Measurements from ENCODE around the gene RRAGC.
"Not testable (repeated sequence)": the region's sequence is repeated elsewhere in the genome, so short reads cannot be mapped to it uniquely, and the experiment has no call there.

The RRAGC gene

DNA sequence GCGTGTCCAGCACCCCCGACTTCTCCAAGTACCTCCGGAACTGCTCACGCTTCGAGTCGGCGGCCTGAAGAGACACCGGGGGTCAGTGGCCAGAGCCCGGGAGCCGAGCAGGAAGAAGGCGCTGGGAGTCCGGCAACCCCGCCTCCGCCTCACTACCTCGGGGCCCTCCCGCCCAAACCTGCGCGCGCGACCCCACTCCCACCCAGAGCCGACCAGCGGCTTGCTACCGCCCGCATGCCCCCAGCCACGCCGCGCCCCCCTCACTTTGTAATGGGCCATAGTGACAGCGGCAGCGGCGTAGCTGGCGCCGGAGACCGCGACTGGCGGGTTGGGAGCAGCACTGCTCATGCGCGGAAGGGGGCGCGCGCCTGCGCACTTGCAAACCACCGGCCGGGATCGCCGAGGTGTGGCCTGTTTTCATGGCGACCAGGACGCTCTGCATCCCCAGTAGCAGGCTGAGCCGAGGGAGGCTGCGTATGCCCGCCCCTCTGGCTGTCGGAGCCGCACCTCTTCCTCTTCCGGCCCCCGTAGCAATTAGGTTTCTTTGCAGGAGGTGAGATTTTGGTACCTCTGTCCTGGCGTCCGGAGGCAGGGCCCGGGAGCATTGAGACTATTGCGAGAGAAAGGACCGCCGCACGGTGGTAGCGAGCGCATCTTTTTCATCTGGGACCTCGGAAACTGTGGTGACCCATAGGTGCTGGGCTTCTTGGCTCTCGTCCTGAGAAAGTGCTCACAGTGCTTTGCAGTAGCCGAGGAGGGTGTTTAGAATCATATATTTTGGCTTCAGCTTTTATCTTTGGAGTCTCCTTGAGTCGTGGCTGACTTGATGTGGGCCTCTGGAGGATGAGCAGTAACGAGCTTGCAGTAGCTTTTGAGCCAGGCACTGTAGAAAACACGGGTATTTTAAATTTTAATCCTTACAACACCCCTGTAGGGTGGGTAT lies 13.7 kb upstream of the RRAGC start, which contains the start of gene MYCBP:
Gene MYCBP, minus strand, starts transcription at position 322 of the 943 bp plus-strand sequence. Its CDS starts 43 bp downstream, at position 279.
- H3K27ac Mint-ChIP-seq: peak within 1 kb of the TSS; percentile 71
- no peaks in the 10 kb centered on the region for H3K9me3 Mint-ChIP-seq
- peaks cover 10% of the 10 kb centered on the region for H3K36me3 Mint-ChIP-seq (ENCODE audit: low read depth)
- peak within 1 kb of the TSS; percentile 95 for H3K4me3 Mint-ChIP-seq
- DNase-seq (ENCODE audit: low spot score): peak; percentile 98
- peaks cover 32% of the 10 kb centered on the region for H3K4me1 Mint-ChIP-seq (ENCODE audit: low read depth)
- H3K27me3 Mint-ChIP-seq (ENCODE audit: low read depth): no peaks in the 10 kb centered on the region

DNA sequence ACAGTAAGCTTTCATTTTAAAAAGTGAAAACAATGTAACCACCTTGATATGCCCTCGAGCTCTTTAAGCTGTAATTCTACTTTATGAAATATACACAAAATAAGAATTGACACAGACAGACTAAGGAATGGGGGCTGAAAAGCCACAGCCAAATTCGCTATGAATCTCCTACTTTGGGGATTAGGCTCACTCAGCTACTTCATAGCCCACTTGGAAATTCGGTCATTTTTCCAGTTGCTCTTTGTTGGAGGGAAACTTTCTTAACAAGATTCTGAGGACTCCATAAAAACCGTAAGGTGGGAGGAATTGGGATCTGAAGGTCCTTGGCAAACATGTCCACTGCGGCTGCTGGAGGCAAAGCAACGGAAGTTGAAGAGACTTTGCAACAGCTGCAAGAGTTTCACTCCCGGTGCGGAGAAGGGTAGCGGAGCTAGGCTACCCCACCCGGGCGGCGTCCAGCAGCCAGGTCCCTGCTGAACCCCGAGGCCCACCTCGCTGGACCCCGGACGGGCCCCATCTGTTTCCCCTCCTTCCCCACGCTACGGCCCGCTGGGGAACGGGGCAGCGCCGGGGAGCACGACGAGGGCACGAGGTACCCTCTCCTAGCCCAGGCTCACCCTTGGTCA lies 12.9 kb upstream of the RRAGC start:
- H3K9me3 Mint-ChIP-seq: no peaks in the 10 kb centered on the region
- peak overlapping the region; percentile 55 for H3K27ac Mint-ChIP-seq
- peak; percentile 34 for DNase-seq (ENCODE audit: low spot score)
- peaks cover 15% of the 10 kb centered on the region for H3K36me3 Mint-ChIP-seq (ENCODE audit: low read depth)
- H3K4me1 Mint-ChIP-seq (ENCODE audit: low read depth): peaks cover 37% of the 10 kb centered on the region
- H3K4me3 Mint-ChIP-seq: peak overlapping the region; percentile 95
- H3K27me3 Mint-ChIP-seq (ENCODE audit: low read depth): no peaks in the 10 kb centered on the region

DNA sequence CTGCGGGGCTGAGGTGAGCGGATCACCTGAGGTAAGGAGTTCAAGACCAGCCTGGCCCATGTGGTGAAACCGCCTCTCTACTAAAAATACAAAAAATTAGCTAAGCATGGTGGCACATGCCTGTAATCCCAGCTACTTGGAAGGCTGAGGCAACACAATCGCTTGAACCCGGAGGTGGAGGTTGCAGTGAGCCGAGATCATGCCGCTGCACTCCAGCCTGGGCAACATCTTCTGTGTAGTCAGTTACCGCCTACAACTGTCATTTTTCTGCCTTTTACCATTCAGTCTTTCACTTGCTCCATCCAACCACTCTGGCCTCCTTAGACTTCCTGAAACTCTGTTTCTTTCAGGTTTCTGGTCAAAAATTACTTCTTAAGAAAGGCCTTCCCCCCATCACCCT lies 11.4 kb upstream of the RRAGC start:
- H3K27ac Mint-ChIP-seq: no peak overlapping the region
- H3K4me3 Mint-ChIP-seq: peak overlapping the region; percentile 43
- peaks cover 39% of the 10 kb centered on the region for H3K4me1 Mint-ChIP-seq (ENCODE audit: low read depth)
- H3K27me3 Mint-ChIP-seq (ENCODE audit: low read depth): no peaks in the 10 kb centered on the region
- no peaks in the 10 kb centered on the region for H3K9me3 Mint-ChIP-seq
- H3K36me3 Mint-ChIP-seq (ENCODE audit: low read depth): peaks cover 21% of the 10 kb centered on the region
- DNase-seq (ENCODE audit: low spot score): no peak

DNA sequence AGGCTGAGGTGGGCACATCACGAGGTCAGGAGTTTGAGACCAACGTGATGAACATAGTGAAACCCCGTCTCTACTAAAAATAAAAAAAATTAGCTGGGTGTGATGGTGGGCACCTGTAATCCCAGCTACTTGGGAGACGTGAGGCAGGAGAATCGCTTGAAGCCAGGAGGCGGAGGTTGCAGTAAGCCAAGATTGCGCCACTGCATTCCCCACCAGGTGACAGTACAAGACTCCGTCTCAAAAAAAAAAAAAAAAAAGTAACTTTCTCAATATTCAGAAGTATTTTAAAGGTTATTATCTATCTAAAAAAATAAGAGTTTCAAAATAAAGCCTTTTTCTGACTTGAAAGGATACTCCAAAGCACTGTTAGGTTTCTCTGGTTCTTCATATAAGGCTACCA lies 7.6 kb upstream of the RRAGC start:
- no peaks in the 10 kb centered on the region for H3K27me3 Mint-ChIP-seq (ENCODE audit: low read depth)
- DNase-seq (ENCODE audit: low spot score): no peak
- H3K4me1 Mint-ChIP-seq (ENCODE audit: low read depth): peaks cover 30% of the 10 kb centered on the region
- H3K9me3 Mint-ChIP-seq: no peaks in the 10 kb centered on the region
- peaks cover 30% of the 10 kb centered on the region for H3K36me3 Mint-ChIP-seq (ENCODE audit: low read depth)
- no peak overlapping the region for H3K27ac Mint-ChIP-seq
- H3K4me3 Mint-ChIP-seq: no peak overlapping the region

DNA sequence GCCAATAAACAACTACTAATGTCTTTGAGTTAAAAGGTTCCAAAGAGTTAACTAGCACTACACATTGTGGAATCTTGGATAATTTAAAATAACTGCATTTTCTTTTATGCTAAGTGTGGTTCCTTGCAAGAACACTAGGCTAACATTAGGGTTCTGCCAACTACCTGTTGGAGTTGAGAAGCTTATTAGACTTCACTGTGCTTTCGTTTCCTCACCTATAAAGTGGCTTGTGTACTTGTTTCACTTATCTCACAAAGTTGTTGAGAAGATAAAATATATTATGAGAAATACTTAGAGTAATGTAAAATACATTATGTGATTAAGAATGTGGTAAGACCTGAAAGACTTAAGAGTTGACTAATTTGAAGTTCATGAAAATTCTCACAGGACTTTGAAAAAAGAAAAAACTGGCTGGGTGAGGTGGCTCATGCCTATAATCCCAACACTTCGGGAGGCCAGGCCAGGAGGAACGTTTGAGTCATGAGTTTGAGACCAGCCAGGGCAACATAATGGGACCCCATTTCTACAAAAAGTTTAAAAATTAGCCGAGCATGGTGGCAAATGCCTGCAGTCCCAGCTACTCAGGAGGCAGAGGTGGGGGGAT lies 5.6 kb upstream of the RRAGC start:
- Mint-ChIP-seq H3K27me3 (ENCODE audit: low read depth) (no peaks in the 10 kb centered on the region), H3K36me3 (ENCODE audit: low read depth) (peaks cover 25% of the 10 kb centered on the region), H3K4me1 (ENCODE audit: low read depth) (peaks cover 25% of the 10 kb centered on the region), H3K27ac (no peak overlapping the region), H3K4me3 (no peak overlapping the region), H3K9me3 (no peaks in the 10 kb centered on the region)
- DNase-seq (ENCODE audit: low spot score): no peak

DNA sequence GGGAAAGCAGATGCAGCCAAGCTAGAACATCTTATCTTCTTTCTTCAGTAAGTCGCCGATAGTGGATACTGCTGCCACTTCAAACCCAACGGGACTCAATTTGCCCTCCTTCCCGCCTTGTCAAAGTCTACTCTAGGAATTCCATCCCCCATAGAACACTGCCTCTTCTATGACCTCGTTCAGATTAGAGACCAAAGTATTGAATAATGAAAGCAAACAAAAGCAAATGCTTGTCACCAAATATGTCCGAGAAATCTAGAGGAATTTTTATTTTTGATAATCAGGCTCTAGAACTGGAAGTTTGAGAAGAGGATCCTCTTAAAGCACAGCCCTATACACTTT lies 853 bp upstream of the RRAGC start:
- Mint-ChIP-seq H3K4me3 (peak overlapping the region; percentile 98), H3K27ac (peak overlapping the region; percentile 86), H3K36me3 (ENCODE audit: low read depth) (peaks cover 20% of the 10 kb centered on the region), H3K4me1 (ENCODE audit: low read depth) (peaks cover 26% of the 10 kb centered on the region), H3K27me3 (ENCODE audit: low read depth) (no peaks in the 10 kb centered on the region), H3K9me3 (no peaks in the 10 kb centered on the region)
- no peak for DNase-seq (ENCODE audit: low spot score)

DNA sequence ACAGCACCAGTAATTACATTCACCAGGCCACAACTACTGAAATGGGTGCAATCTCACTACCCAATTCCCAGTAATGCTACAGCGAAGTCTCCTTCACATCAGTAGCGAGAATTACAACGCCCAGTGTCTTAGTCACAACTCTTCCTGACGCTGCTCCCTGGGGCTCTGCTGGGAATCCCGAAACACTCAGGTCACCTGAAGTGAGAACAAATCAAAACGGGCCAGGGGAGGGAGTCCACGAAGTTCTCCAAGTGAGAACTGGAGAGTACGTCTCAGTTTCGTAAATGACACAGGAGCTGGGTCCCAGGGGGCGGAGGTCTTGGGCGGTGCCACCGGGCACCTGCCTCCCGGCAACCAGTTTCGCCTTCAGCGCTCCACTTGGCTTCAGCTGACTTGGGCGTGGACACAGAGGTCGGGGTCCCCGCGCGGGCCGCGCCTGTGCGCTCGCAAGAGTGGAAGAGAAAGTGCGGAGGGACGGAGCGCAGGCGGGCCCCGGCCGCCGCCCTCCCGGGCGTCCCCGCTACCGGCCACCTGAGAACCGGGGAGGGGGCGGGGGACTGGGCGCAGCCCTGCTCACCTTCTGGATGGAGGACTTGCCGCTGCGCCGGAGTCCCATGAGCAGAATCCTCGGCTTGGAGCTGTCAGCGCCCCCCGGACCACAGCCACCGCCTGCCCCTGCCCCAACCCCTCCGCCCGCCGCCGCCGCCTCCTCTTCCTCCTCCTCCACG lies 575 bp downstream of the RRAGC start:
- peaks cover 28% of the 10 kb centered on the region for H3K4me1 Mint-ChIP-seq (ENCODE audit: low read depth)
- DNase-seq (ENCODE audit: low spot score): peak; percentile 54
- H3K36me3 Mint-ChIP-seq (ENCODE audit: low read depth): peaks cover 24% of the 10 kb centered on the region
- peak overlapping the region; percentile 78 for H3K27ac Mint-ChIP-seq
- H3K9me3 Mint-ChIP-seq: no peaks in the 10 kb centered on the region
- H3K27me3 Mint-ChIP-seq (ENCODE audit: low read depth): no peaks in the 10 kb centered on the region
- peak overlapping the region; percentile 98 for H3K4me3 Mint-ChIP-seq

DNA sequence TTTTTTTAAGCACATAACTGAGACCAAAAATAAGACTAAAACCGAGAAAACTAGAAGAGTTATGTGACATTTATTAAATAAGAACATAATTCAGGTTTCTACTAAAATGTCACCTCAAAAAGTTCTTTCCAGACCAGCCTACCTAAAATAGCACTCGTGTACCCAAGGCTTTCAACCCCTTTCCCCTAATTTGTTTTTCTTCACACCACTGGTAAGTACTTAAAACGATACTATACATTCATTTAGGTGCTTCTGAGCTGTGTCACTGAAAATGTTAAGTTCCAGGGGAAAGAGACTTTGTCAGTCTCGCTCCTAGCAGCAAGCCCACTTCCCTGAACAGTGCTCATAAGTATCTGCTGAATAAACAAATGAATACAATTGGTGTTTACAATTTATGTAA lies 6.8 kb downstream of the RRAGC start:
- H3K4me1 Mint-ChIP-seq (ENCODE audit: low read depth): peaks cover 13% of the 10 kb centered on the region
- no peak for DNase-seq (ENCODE audit: low spot score)
- H3K36me3 Mint-ChIP-seq (ENCODE audit: low read depth): peaks cover 32% of the 10 kb centered on the region
- no peak overlapping the region for H3K27ac Mint-ChIP-seq
- H3K27me3 Mint-ChIP-seq (ENCODE audit: low read depth): no peaks in the 10 kb centered on the region
- H3K4me3 Mint-ChIP-seq: no peak overlapping the region
- no peaks in the 10 kb centered on the region for H3K9me3 Mint-ChIP-seq

DNA sequence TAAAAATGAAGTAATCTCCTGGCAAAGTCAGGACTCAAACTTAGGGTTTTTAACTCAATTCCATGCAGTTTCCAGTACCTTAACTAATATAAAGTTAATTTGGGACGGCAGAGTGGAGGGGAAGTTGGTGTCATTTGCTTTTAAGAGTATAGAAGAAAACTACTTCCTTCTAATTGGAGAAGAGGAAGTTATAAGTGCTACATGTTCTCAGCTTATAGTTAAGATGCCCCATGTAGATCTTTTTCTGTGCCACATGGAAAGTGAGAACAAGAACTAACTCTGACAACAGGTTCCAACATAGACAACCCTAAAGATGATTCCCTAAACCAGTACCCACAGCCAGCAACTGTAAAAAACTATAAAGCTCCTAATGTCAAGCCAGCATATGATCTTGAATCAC lies 11.5 kb downstream of the RRAGC start:
- Mint-ChIP-seq H3K4me1 (ENCODE audit: low read depth) (peaks cover 5% of the 10 kb centered on the region), H3K9me3 (no peaks in the 10 kb centered on the region), H3K27ac (no peak overlapping the region), H3K36me3 (ENCODE audit: low read depth) (peaks cover 48% of the 10 kb centered on the region), H3K27me3 (ENCODE audit: low read depth) (no peaks in the 10 kb centered on the region), H3K4me3 (no peak overlapping the region)
- no peak for DNase-seq (ENCODE audit: low spot score)

DNA sequence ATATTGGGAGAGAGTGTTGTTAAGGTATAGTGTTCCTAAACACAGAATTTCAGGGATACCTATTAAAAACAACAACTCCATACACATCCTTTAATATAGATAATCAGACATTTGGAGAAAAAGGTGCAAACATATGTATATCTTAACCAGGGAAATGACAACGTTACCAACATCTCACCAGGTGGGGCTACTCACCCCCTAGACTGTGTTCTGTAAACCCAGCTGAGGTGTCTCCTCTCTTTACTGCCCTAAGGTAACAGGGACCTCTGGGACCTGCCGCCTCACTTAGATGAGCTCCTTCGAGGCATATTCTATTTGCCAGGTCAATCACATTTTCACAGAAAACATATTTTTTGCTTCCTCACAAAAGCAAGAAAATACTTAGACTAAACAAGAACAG lies 13.4 kb downstream of the RRAGC start:
- H3K9me3 Mint-ChIP-seq: no peaks in the 10 kb centered on the region
- H3K27ac Mint-ChIP-seq: no peak overlapping the region
- no peak overlapping the region for H3K4me3 Mint-ChIP-seq
- no peaks in the 10 kb centered on the region for H3K27me3 Mint-ChIP-seq (ENCODE audit: low read depth)
- H3K4me1 Mint-ChIP-seq (ENCODE audit: low read depth): no peaks in the 10 kb centered on the region
- no peak for DNase-seq (ENCODE audit: low spot score)
- H3K36me3 Mint-ChIP-seq (ENCODE audit: low read depth): peaks cover 42% of the 10 kb centered on the region

DNA sequence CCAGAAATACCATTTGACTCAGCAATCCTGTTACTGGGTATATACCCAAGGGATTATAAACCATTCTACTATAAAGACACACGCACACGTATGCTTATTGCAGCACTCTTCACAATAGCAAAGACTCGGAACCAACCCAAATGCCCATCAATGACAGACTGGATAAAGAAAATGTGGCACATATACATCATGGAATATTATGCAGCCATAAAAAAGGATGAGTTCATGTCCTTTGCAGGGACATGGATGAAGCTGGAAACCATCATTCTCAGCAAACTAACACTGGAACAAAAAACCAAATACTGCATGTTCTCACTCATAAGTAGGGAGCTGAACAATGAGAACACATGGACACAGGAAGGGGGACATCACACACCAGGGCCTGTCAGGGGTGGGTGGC lies 14.5 kb downstream of the RRAGC start:
- not testable (repeated sequence) for H3K4me3 Mint-ChIP-seq; H3K27ac Mint-ChIP-seq; H3K27me3 Mint-ChIP-seq (ENCODE audit: low read depth); DNase-seq (ENCODE audit: low spot score); H3K9me3 Mint-ChIP-seq; H3K4me1 Mint-ChIP-seq (ENCODE audit: low read depth)
- peaks cover 44% of the 10 kb centered on the region for H3K36me3 Mint-ChIP-seq (ENCODE audit: low read depth)

DNA sequence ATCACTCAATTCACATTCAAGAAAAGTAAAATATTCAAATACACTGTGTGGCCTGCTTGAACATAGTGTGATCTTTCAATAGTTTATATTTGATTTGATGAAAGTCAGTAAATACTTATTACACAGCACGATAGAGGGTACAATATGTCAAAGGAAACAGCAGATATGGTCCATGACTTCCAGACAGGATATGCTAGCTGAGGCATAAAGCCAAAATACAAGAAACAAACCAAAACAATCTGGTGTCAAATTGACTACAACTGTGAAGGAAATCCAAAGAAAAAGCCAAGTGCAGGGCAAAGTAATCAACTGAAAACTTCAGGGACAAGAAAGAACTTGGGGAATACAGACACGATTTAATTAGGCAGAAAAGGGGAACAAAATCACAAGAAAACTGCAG lies 19.3 kb downstream of the RRAGC start:
- peak overlapping the region; percentile 26 for H3K27ac Mint-ChIP-seq
- no peaks in the 10 kb centered on the region for H3K9me3 Mint-ChIP-seq
- DNase-seq (ENCODE audit: low spot score): no peak
- H3K27me3 Mint-ChIP-seq (ENCODE audit: low read depth): no peaks in the 10 kb centered on the region
- peaks cover 3% of the 10 kb centered on the region for H3K4me1 Mint-ChIP-seq (ENCODE audit: low read depth)
- peaks cover 36% of the 10 kb centered on the region for H3K36me3 Mint-ChIP-seq (ENCODE audit: low read depth)
- no peak overlapping the region for H3K4me3 Mint-ChIP-seq

DNA sequence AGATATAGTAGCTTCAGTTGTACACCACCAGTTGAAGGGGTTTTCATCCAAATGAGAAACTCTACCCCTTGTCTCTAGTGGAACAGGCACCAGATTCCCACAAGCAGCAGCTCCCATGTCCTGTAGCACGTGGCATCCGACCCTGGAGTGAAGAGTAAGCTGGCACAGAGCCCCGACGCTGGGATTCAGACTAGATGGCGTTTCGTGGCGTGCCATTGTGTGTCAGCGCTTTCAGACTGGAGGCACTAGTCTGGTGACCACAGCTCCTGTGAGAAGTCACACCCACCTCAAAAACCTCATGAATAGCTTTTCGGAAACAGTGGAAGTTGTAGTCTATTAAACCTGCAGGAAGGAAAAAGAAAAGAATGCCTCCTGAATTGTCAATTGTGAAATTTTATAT lies 20.2 kb downstream of the RRAGC start:
- Mint-ChIP-seq H3K27me3 (ENCODE audit: low read depth) (peaks cover 6% of the 10 kb centered on the region), H3K4me3 (no peak overlapping the region), H3K4me1 (ENCODE audit: low read depth) (peaks cover 3% of the 10 kb centered on the region), H3K9me3 (no peaks in the 10 kb centered on the region), H3K27ac (no peak overlapping the region), H3K36me3 (ENCODE audit: low read depth) (peaks cover 27% of the 10 kb centered on the region)
- no peak for DNase-seq (ENCODE audit: low spot score)

DNA sequence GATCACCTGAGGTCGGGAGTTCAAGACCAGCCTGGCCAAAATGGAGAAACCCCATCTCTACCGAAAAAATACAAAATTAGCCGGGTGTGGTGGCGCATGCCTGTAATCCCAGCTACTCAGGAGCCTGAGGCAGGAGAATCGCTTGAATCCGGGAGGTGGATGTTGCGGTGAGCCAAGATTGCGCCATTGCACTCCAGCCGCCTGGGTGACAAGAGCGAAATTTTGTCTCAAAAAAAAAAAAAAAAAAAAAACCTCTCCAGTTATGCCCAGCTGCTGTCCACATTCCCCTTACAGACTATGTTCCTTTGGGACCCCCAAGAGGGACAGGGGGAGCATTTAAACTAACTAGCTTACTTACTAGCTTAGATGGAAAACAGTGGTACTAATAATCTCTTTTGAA lies 23.3 kb downstream of the RRAGC start:
- not testable (repeated sequence) for H3K27ac Mint-ChIP-seq; H3K4me1 Mint-ChIP-seq (ENCODE audit: low read depth); H3K4me3 Mint-ChIP-seq; DNase-seq (ENCODE audit: low spot score); H3K9me3 Mint-ChIP-seq
- H3K36me3 Mint-ChIP-seq (ENCODE audit: low read depth): peaks cover 15% of the 10 kb centered on the region
- H3K27me3 Mint-ChIP-seq (ENCODE audit: low read depth): peaks cover 15% of the 10 kb centered on the region
